ENCODE measurements around the gene ETV1.

ETV1 gene

DNA sequence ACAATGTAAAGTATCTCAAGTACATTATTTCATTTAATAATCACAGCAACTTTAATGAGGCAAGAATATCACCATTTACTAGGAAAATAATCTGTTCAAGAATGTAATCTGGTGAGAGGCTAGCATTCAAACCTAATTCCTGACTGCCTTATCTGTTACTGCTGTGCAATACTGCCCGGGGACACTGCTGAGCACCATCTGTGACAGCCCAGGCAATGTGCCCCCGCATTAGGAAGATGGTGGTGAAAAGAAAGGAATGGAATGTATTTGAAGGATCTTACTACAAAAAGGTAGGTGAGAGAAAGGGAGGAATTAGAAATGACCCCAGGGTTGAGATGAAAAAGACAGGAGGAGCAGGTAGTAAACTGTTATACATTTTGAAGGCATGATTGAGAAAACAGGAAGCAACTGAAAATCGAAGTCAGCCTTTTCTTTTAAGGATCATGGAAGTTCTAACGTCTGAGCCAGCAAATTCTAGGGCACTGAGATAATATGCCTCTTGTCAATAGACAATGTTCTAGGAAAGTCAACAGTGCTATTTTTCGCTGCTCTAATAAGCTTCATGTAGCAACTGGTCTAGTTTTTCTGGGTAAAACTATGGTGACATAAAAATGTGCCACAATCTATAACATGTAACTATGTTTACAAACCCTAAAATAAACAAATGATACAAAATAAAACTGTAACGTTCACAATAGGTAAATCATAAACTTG lies 90.4 kb downstream of the ETV1 start:
- H3K4me1 ChIP-seq (ENCODE audit: insufficient read depth, low read length): no peaks in the 10 kb centered on the region
- H3K9me3 ChIP-seq (ENCODE audit: control insufficient read depth, insufficient read depth, low read length): no peaks in the 10 kb centered on the region
- no peaks in the 10 kb centered on the region for H3K36me3 ChIP-seq (ENCODE audit: insufficient read depth, low read length)
- H3K9ac ChIP-seq (ENCODE audit: low read depth, low read length): no peak overlapping the region

DNA sequence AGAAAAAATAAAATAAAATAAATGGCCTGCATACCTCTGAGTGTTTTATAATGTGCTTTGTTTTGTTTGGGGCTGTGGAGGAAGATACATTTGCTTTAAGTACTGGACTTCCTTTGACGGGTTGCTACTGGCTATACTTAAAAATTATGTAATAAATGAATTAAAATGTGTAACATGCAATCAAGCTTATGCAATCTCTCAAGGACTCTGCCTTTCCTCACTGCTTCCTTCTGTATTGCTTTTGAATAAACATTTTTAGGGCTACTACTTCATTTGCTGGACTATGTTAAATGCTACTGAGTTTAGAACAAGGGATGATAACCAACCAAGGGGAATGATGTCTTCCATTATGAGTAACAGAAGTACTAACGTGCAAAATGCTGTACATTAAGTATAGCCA lies 91.6 kb downstream of the ETV1 start:
- Histone ChIP-seq H3K9ac (ENCODE audit: low read depth, low read length) (no peak overlapping the region), H3K9me3 (ENCODE audit: control insufficient read depth, insufficient read depth, low read length) (no peaks in the 10 kb centered on the region), H3K36me3 (ENCODE audit: insufficient read depth, low read length) (no peaks in the 10 kb centered on the region), H3K4me1 (ENCODE audit: insufficient read depth, low read length) (no peaks in the 10 kb centered on the region)

DNA sequence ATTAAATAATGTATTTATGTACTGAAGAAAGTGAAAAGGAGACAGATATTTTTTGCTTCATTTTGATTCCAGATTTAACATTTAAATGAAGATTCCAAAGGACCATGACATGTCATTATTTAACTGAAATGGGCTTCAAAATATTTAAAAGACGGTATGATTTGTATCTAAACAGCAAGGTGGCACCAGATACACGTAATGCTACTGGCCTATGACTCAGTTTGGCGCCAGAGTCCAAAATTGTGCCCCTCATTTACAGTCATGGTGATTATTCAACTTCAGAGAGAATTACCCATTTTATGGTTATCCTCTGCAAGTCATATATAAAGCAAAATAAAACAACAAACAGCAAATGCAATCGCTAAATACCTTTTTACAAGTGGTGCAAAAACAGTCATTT lies 94.5 kb downstream of the ETV1 start:
- H3K9me3 ChIP-seq (ENCODE audit: control insufficient read depth, insufficient read depth, low read length): no peaks in the 10 kb centered on the region
- no peaks in the 10 kb centered on the region for H3K4me1 ChIP-seq (ENCODE audit: insufficient read depth, low read length)
- H3K9ac ChIP-seq (ENCODE audit: low read depth, low read length): no peak overlapping the region
- no peaks in the 10 kb centered on the region for H3K36me3 ChIP-seq (ENCODE audit: insufficient read depth, low read length)

DNA sequence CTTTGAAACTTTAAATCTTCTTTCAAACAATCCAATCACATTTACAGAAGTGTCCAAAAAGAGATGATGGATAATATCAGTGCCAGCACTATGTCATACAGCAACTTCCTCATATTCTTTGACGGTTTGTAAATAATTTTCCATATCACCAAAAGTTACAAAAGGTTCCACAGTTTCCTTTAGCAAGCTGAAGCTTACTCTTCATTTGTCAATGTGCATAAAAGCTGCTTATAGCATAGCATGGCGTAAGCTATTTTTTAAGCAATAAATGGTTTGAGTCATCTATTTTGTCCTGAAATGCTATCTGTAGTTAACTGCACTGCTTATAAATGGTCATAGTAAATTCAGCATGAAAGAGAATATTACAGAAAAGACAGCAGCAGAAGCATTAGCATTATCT lies 95.1 kb downstream of the ETV1 start:
- Histone ChIP-seq H3K9me3 (ENCODE audit: control insufficient read depth, insufficient read depth, low read length) (no peaks in the 10 kb centered on the region), H3K9ac (ENCODE audit: low read depth, low read length) (no peak overlapping the region), H3K36me3 (ENCODE audit: insufficient read depth, low read length) (no peaks in the 10 kb centered on the region), H3K4me1 (ENCODE audit: insufficient read depth, low read length) (no peaks in the 10 kb centered on the region)

DNA sequence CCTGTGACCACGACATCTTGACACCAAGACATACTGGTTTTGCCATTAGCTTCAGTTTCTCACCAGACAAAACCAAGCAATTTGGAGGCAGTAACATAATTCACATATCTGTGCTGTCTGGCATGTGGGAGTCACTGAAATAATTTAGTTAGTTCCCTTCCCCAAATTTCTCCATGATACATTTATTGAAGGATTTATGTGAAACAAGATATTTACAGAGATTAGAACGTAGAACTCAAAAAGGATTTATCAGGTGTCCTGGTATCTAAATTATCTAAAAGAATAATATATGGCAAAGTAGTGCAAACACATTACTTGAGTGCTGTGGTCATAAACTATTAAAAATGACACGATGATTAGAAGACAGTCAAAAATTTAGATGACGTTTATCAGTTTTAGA lies 98.7 kb downstream of the ETV1 start:
- no peaks in the 10 kb centered on the region for H3K36me3 ChIP-seq (ENCODE audit: insufficient read depth, low read length)
- H3K9ac ChIP-seq (ENCODE audit: low read depth, low read length): no peak overlapping the region
- no peaks in the 10 kb centered on the region for H3K4me1 ChIP-seq (ENCODE audit: insufficient read depth, low read length)
- no peaks in the 10 kb centered on the region for H3K9me3 ChIP-seq (ENCODE audit: control insufficient read depth, insufficient read depth, low read length)

DNA sequence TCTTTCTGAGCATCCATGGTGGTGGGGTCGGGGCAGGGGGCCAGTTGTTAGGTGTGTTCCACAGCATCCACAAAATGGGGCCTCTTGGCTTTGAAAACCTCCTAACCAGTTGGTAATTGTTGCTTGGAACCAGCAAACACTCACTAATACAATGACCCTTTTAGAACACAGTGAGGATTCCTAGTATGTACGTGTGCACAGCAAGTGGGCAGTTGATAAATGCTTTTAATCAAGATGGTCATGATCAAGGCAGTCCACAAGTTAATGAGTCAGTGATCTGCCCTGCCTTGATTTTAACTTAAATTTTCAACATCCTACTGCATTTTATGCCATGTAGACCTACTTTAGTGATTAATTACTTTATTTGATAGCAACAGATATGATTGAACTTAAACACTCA lies 103.1 kb downstream of the ETV1 start:
- no peaks in the 10 kb centered on the region for H3K36me3 ChIP-seq (ENCODE audit: insufficient read depth, low read length)
- H3K4me1 ChIP-seq (ENCODE audit: insufficient read depth, low read length): no peaks in the 10 kb centered on the region
- no peaks in the 10 kb centered on the region for H3K9me3 ChIP-seq (ENCODE audit: control insufficient read depth, insufficient read depth, low read length)
- H3K9ac ChIP-seq (ENCODE audit: low read depth, low read length): no peak overlapping the region

DNA sequence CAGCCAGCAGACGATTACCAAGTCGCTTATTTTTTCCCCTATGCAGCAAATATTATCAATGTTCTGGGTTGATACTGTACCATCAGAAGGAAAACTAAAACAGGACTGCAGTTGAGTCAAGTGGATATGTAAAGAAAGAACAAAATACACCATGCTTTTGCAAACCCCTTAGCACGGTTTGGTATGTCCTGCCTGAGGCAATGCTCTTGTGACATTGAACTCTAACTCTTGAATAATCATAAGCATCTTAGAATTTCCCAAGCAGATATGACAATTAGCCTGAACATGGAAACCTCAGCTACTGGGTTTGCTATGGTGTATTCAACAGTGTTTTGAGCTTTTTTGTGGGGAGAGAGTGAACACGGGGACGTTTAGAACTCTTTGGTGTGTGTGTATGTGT lies 107.4 kb downstream of the ETV1 start:
- Histone ChIP-seq H3K4me1 (ENCODE audit: insufficient read depth, low read length) (no peaks in the 10 kb centered on the region), H3K9me3 (ENCODE audit: control insufficient read depth, insufficient read depth, low read length) (no peaks in the 10 kb centered on the region), H3K9ac (ENCODE audit: low read depth, low read length) (no peak overlapping the region), H3K36me3 (ENCODE audit: insufficient read depth, low read length) (no peaks in the 10 kb centered on the region)

DNA sequence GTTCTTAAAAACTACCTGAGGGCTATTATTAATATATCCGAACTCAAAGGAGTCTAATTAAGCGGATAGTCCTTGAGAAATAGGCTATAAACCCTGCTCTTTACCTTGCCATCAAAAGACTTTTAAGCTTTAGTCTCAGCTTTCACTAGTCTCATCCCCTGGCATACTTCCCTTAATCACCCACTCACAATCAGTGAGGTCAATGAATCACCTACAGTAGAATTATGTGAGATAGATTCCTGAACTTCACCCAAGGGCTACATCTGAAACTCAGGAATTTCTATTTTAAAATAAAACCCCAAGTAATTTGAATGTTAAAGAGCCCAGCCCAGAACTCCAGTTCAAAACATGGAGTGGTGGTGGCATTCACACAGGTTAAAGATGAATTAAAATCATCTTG lies 108.7 kb downstream of the ETV1 start:
- no peaks in the 10 kb centered on the region for H3K9me3 ChIP-seq (ENCODE audit: control insufficient read depth, insufficient read depth, low read length)
- H3K9ac ChIP-seq (ENCODE audit: low read depth, low read length): no peak overlapping the region
- H3K4me1 ChIP-seq (ENCODE audit: insufficient read depth, low read length): no peaks in the 10 kb centered on the region
- H3K36me3 ChIP-seq (ENCODE audit: insufficient read depth, low read length): no peaks in the 10 kb centered on the region

DNA sequence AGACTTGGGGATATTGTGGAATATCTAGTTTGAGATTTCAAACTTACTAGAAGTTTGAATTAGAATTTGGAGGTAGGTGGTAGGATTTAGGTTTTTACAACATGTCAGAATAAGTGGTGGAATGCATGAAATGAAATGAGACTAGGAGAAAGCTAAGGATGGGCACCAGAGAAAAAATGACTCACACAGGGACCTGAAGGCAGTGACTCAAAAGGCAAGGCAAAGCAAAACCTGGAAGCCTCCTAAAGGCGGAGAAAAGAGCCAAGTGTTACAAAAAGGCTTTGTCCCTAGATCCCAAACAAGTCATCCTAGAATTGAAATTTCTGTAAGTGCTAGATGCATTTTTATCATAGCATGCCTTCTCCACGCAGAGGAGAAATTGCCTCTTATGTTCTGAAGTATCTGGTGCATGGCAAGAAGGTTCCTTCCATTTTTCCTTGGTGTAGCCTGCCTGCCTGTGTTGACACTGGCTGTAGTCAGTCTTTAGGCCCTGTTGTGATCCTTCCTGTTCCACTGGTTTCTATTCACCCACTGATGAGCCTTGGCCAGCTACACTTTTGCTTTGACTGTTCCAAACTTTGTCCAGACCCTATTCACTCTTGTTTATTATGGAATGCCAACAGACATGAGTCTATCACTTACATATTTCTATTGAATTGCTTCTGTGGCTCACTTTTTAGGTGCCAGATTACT lies 109.3 kb downstream of the ETV1 start:
- Histone ChIP-seq H3K9me3 (ENCODE audit: control insufficient read depth, insufficient read depth, low read length) (no peaks in the 10 kb centered on the region), H3K4me1 (ENCODE audit: insufficient read depth, low read length) (no peaks in the 10 kb centered on the region), H3K9ac (ENCODE audit: low read depth, low read length) (no peak overlapping the region), H3K36me3 (ENCODE audit: insufficient read depth, low read length) (no peaks in the 10 kb centered on the region)

DNA sequence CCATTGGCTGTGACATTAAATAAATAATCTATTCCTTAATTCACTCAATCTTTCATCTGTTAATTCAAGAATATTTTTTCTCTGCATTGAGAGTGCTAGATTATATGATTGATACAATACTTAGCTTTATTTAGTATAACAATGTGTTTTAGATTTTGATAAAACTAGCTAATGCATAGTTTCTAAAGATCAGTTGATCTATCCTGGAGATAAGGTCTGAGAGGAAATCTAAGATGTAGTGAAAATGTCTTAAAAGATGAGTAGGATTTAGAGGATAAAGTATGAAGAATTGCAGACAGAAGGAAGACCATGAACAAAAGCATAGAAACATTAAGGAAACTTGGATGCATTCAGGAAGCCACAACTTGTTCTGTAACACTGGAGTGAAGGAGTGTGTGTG lies 110.3 kb downstream of the ETV1 start:
- no peak overlapping the region for H3K9ac ChIP-seq (ENCODE audit: low read depth, low read length)
- H3K9me3 ChIP-seq (ENCODE audit: control insufficient read depth, insufficient read depth, low read length): no peaks in the 10 kb centered on the region
- no peaks in the 10 kb centered on the region for H3K36me3 ChIP-seq (ENCODE audit: insufficient read depth, low read length)
- H3K4me1 ChIP-seq (ENCODE audit: insufficient read depth, low read length): no peaks in the 10 kb centered on the region

DNA sequence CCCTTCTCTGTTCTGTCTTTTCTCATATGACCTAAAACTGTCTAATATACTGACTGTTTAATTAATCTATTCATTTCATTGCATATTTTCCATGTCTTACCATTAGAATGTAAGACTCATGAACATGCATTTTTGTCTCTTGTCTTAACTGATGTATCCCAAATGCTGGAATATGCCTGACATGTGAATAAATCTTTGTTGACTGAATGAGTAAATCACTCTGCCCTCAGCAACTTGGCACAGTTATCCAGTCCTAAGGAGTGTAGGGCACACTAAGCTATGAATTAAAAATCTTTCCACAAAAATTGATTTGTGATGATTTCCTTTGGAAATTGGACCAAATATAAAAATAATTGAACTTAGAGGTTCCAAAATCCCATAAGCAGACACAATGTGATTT lies 111.3 kb downstream of the ETV1 start:
- Histone ChIP-seq H3K9ac (ENCODE audit: low read depth, low read length) (no peak overlapping the region), H3K4me1 (ENCODE audit: insufficient read depth, low read length) (no peaks in the 10 kb centered on the region), H3K9me3 (ENCODE audit: control insufficient read depth, insufficient read depth, low read length) (no peaks in the 10 kb centered on the region), H3K36me3 (ENCODE audit: insufficient read depth, low read length) (no peaks in the 10 kb centered on the region)

DNA sequence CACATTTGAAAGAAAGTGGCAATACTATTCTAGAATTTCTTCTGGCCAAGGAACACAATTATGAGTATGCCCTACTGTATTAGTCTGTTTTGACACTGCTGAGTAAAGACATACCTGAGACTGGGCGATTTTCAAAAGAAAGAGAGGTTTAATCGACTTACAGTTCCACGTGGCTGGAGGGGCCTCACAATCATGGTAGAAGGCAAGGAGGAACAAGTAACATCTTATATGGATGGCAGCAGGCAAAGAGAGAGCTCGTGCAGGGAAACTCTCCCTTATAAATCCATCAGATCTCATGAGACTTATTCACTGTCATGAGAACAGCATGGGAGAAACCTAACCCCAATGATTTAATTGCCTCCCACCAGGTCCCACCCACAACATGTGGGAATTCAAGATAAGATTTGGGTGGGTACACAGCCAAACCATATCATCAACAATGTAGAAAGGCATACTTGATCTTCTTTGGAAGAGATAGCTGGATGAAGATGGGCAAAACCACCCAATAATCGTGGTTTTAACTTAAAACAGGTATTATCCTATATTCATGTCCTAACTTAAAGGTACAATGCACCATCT lies 113.9 kb downstream of the ETV1 start:
- H3K9me3 ChIP-seq (ENCODE audit: control insufficient read depth, insufficient read depth, low read length): no peaks in the 10 kb centered on the region
- no peaks in the 10 kb centered on the region for H3K36me3 ChIP-seq (ENCODE audit: insufficient read depth, low read length)
- H3K4me1 ChIP-seq (ENCODE audit: insufficient read depth, low read length): no peaks in the 10 kb centered on the region
- H3K9ac ChIP-seq (ENCODE audit: low read depth, low read length): no peak overlapping the region

DNA sequence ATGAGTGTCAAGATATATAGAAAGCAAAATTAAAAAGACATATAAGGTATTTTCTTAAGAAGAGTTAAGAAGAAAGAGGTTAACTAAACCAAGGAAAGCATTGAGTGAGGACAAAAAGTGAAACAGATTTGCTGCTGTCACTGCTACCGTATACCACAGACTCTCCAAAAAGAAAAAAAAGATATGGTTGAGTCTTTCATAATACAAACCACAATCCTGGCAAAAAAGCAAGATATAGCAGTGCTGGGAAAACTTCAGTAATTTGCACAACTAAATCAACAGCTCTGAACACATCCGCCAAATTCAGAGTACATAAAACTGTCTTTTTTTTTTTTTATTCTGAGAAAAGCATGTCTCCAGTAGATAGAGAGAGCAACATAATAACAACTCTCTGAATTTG lies 114.7 kb downstream of the ETV1 start:
- no peaks in the 10 kb centered on the region for H3K36me3 ChIP-seq (ENCODE audit: insufficient read depth, low read length)
- no peak overlapping the region for H3K9ac ChIP-seq (ENCODE audit: low read depth, low read length)

DNA sequence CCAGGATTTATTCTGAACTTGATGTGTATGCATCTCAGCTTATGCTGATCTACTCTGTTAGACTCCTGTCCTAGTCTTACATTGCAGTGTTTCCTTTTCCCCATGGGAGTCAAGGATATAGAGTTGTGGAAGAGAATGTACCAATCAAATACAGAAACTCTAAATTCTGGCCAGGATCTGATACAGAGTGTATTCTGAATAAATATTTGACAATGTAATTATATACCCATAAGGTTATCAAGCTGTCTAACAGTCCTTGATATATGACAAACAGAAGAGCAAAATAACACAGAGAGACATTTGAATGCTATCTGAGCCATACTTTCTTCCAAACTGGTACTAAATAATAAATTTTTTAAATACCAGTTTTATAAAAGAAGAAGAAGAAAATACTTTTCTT lies 116.8 kb downstream of the ETV1 start:
- no peaks in the 10 kb centered on the region for H3K9me3 ChIP-seq (ENCODE audit: control insufficient read depth, insufficient read depth, low read length)
- H3K4me1 ChIP-seq (ENCODE audit: insufficient read depth, low read length): no peaks in the 10 kb centered on the region
- H3K9ac ChIP-seq (ENCODE audit: low read depth, low read length): no peak overlapping the region
- H3K36me3 ChIP-seq (ENCODE audit: insufficient read depth, low read length): no peaks in the 10 kb centered on the region

More for the DNA sequence above, 114.7 kb downstream of the ETV1 start:
- no peaks in the 10 kb centered on the region for H3K9me3 ChIP-seq (ENCODE audit: control insufficient read depth, insufficient read depth, low read length)
- H3K4me1 ChIP-seq (ENCODE audit: insufficient read depth, low read length): no peaks in the 10 kb centered on the region

DNA sequence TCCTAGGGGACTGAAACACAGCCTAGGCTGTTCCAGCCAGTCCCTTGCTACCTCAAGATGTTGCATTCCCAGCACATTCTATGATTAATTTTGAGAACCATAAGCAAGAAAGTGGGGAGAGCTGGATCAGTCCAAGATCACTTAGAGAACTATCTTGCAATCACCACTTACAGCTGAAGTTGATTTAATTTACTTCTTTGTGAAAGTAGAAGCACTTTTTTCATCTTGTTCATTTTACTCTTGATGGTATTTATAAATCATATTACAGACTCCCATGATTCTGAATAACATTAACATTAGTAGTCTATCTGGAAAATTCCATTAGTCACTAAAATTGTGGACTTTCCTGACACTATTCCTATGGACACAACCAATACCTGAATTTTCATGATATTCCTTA lies 118.5 kb downstream of the ETV1 start:
- Histone ChIP-seq H3K4me1 (ENCODE audit: insufficient read depth, low read length) (no peaks in the 10 kb centered on the region), H3K9ac (ENCODE audit: low read depth, low read length) (no peak overlapping the region), H3K9me3 (ENCODE audit: control insufficient read depth, insufficient read depth, low read length) (no peaks in the 10 kb centered on the region), H3K36me3 (ENCODE audit: insufficient read depth, low read length) (no peaks in the 10 kb centered on the region)
